Transverse colon (tissue), 4 donors: ENCODE measurements around the gene PCBP2. TPM values are rescaled to one million over a fixed set of nuclear protein-coding genes. Genes with fewer than 3 reads are reported as not detected.
"Not testable (repeated sequence)": the region's sequence is repeated elsewhere in the genome, so short reads cannot be mapped to it uniquely, and the experiment has no call there.

Source experiments
- DNase-seq: peaks from one replicate; pipeline ENCODE4 v3.0.0-alpha.2; 2019
- H3K27ac ChIP-seq, 4 donors: fragments of 200-600 bp; sonication (generic); 2 replicates each; pipeline ENCODE4 v1.5.1; 2016 to 2018; ENCODE audit warnings: inconsistent platforms in 4 of 4
- H3K27me3 ChIP-seq: fragments of 200-600 bp; sonication (generic); 2 replicates; pipeline ENCODE4 v1.5.1; 2017; ENCODE audit warnings: inconsistent platforms
- H3K36me3 ChIP-seq, 4 donors: fragments of 200-600 bp; sonication (generic); 2 replicates each; pipeline ENCODE4 v1.5.1; 2017 to 2019; ENCODE audit warnings: inconsistent platforms in 4 of 4
- H3K4me1 ChIP-seq, 4 donors: fragments of 200-600 bp; sonication (generic); 2 replicates each; pipeline ENCODE4 v1.5.1; 2017 to 2020; ENCODE audit warnings: inconsistent platforms in 4 of 4
- H3K4me3 ChIP-seq, 4 donors: fragments of 200-600 bp; sonication (generic); 1 replicate in 1 of 4; 2 replicates in 3 of 4; pipeline versions ENCODE4 v1.5.1 to v1.6.1; 2017 to 2019; ENCODE audit warnings: inconsistent platforms in 4 of 4
- H3K9me3 ChIP-seq, 2 donors: fragments of 200-600 bp; sonication (generic); 2 replicates each; pipeline ENCODE4 v1.5.1; 2017 to 2019; ENCODE audit warnings: inconsistent platforms in 2 of 2
- EP300 ChIP-seq: sonication (generic); formaldehyde crosslinking; IDR thresholded peaks from one replicate; pipeline ENCODE4 v1.6.1; 2017; ENCODE audit warnings: antibody characterized with exemption, low read depth
- POLR2A ChIP-seq: fragments of 450-650 bp; IDR thresholded peaks from one replicate; pipeline ENCODE4 v1.6.1; 2016; ENCODE audit warnings: antibody characterized with exemption, mild to moderate bottlenecking, moderate library complexity
- POLR2AphosphoS5 ChIP-seq, 3 donors: sonication (generic); formaldehyde crosslinking; IDR thresholded peaks; one replicate each; pipeline ENCODE4 v1.6.1; 2016; ENCODE audit warnings: antibody characterized with exemption in 3 of 3
- WGBS, 2 donors: methylation state at CpG; one replicate each; pipeline ENCODE4 v1.1.5; 2018; ENCODE audit warnings: low coverage in 1 of 2; 5-methylcytosine and 5-hydroxymethylcytosine counted together
- in situ Hi-C, 4 donors: fragments of 200-750 bp; cut with MboI; loops; one replicate each; pipeline versions ENCODE4 v1.15.0 to v1.15.1; 2017; ENCODE audit warnings: low sequenced_read_pairs in 3 of 4, low pct_ligation_motif_present in 1 of 4, low pct_unique_long_range_greater_than_20kb in 1 of 4
- intact Hi-C: fragments of 100-400 bp; cut with DNase I; formaldehyde crosslinking; loops from one replicate; pipeline ENCODE4 v1.15.1; 2023; ENCODE audit warnings: low total_unique reads
- total RNA-seq, 4 donors: library from RNA; depleted of rRNA; stranded (reverse); fragments of >200 nt; gene quantifications; one replicate each; pipeline ENCODE4 v1.1.0, GENCODE V29; 2016
- TF ChIP-seq, protein P1 (sequence below), 5 experiments: fragments of 200-600 bp in 3 of 5; fragments of 450-650 bp in 2 of 5; sonication (generic) in 3 of 5; IDR thresholded peaks; 1 replicate in 2 of 5; 2 replicates in 3 of 5; pipeline ENCODE4 v1.5.1; 2016 to 2017; ENCODE audit warnings: antibody characterized with exemption in 5 of 5, inconsistent platforms in 3 of 5, mild to moderate bottlenecking in 2 of 5, moderate library complexity in 1 of 5

PCBP2 gene
- total RNA-seq, 4 donors from 2014 or later: 340 to 492 (median 432) TPM

DNA sequence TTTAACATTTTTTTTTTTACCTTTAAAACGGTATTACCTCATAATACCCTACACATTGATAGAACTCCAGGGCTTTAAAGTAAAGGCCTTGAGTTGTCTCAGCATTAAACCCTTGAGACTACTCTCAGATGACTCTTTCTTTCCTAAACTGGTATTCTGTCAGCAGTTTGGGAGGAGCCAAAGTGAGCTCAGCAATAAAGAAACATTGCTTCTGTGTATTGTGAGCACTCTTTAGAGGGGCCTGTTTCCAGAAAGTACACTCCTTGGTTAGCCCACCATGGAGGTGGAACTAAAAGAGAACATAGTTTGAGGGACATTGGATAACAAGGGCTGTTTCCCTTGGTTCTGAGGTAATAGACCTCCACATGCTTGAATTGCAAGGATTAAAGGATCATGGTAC, 27.0 kb downstream of the PCBP2 start:
- in situ Hi-C loops: no loop called here
- no peaks in the 10 kb centered on the region for H3K9me3 ChIP-seq
- DNase-seq: no peak
- H3K36me3 ChIP-seq: peaks cover 0 to 68% (median 32%) of the 10 kb centered on the region in 4 donors
- peak overlapping the region in 1 of 4 donors; percentile 36 for H3K27ac ChIP-seq
- 47 to 57% methylated on average over 1 of the region's 1 CpG for WGBS, 2 donors
- no peak overlapping the region for H3K4me3 ChIP-seq
- peaks cover 0 to 22% (median 12%) of the 10 kb centered on the region in 4 donors for H3K4me1 ChIP-seq
- intact Hi-C loops: no loop called here
- TF ChIP-seq, protein P1, sequence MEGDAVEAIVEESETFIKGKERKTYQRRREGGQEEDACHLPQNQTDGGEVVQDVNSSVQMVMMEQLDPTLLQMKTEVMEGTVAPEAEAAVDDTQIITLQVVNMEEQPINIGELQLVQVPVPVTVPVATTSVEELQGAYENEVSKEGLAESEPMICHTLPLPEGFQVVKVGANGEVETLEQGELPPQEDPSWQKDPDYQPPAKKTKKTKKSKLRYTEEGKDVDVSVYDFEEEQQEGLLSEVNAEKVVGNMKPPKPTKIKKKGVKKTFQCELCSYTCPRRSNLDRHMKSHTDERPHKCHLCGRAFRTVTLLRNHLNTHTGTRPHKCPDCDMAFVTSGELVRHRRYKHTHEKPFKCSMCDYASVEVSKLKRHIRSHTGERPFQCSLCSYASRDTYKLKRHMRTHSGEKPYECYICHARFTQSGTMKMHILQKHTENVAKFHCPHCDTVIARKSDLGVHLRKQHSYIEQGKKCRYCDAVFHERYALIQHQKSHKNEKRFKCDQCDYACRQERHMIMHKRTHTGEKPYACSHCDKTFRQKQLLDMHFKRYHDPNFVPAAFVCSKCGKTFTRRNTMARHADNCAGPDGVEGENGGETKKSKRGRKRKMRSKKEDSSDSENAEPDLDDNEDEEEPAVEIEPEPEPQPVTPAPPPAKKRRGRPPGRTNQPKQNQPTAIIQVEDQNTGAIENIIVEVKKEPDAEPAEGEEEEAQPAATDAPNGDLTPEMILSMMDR (IDR thresholded peaks at IDR 0.05): no peak
- no peak for TF ChIP-seq POLR2AphosphoS5 (IDR thresholded peaks at IDR 0.05)
- no peak for TF ChIP-seq EP300
- no peaks in the 10 kb centered on the region for H3K27me3 ChIP-seq

DNA sequence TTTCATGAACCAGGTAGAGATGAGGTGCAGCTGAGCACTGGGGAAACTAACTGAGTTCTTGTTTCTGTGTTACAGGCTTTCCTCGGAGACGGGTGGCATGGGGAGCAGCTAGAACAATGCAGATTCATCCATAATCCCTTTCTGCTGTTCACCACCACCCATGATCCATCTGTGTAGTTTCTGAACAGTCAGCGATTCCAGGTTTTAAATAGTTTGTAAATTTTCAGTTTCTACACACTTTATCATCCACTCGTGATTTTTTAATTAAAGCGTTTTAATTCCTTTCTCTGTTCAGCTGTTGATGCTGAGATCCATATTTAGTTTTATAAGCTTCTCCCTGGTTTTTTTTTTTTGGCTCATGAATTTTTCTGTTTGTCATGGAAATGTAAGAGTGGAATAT, 27.4 kb downstream of the PCBP2 start:
- 78 to 93% methylated on average over 4 to 5 of the region's 5 CpGs for WGBS, 2 donors
- in situ Hi-C loops: no loop called here
- Histone ChIP-seq H3K27me3 (no peaks in the 10 kb centered on the region), H3K4me3 (no peak overlapping the region), H3K27ac (peak overlapping the region in 1 of 4 donors; percentile 36), H3K36me3 (peaks cover 0 to 64% (median 30%) of the 10 kb centered on the region in 4 donors), H3K9me3 (no peaks in the 10 kb centered on the region), H3K4me1 (peaks cover 0 to 21% (median 12%) of the 10 kb centered on the region in 4 donors)
- intact Hi-C loops: no loop called here
- TF ChIP-seq POLR2AphosphoS5 (IDR thresholded peaks at IDR 0.05) (no peak), POLR2A (no peak), EP300 (no peak)
- TF ChIP-seq, protein P1 (IDR thresholded peaks at IDR 0.05): no peak
- no peak for DNase-seq

DNA sequence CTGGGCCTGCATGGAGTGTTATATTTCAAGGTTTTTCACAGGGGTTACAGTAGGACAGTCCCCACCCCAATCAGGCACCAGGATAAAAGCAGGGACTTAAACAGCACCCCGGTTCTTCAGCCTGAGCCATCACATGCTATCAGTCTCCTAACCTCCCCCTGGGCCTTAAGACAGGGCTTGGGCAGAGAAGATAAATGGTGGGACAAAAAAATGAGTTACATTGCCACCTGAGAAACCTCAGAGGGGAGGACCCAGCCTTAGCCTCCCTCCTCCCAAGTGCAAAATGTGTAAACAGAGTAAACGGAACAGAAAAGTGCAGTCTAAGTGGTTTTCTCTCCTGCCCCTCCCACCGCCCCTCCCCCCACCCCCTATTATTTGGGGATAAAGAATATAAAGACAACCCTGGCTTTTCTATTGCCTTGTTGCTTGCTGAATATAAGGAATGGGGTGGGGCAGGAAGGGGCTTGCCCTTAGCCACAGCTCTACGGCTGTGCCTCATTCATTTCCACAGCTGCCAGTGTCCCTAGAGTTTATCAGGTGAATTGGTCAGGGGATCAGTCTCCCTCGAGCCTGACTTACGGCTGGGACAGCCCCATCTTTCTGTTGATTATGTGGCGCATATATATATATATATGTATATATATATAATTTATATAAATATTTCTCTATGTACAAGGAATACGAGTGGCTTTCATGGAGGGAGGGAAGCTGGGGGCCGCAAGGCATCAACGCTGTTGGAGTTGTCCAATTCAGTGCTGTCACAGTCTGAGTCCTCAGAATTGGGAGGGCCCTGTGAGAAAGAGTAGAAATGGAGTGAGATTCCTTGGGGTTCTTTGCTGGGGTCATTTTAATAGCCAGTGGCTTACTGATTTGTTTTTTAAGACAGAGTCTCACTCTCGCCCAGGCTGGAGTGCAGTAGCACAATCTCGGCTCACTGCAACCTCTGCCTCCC, 28.9 kb downstream of the PCBP2 start:
- intact Hi-C loops: no loop called here
- peaks cover 0 to 50% (median 24%) of the 10 kb centered on the region in 4 donors for H3K36me3 ChIP-seq

DNA sequence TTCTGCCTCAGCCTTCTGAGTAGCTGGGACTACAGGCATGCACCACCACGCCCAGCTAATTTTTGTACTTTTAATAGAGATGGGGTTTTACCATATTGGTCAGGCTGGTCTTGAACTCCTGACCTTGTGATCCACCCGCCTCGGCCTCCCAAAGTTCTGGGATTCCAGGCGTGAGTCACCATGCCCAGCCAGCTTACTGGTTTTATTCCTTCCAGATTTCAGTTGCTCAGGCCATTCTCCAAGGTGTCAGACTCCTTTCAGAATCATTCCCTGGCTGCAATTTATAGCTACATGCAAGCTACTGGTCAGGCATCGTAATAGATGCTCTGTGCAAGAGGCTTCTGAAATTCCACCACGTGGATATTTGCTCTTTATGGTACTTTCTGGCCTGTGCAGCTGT, 29.6 kb downstream of the PCBP2 start:
- H3K27ac ChIP-seq, H3K4me3 ChIP-seq, H3K27me3 ChIP-seq, H3K9me3 ChIP-seq, DNase-seq, intact Hi-C loops, in situ Hi-C loops: not testable (repeated sequence)
- H3K36me3 ChIP-seq: peaks cover 0 to 43% (median 18%) of the 10 kb centered on the region in 4 donors
- 48 to 64% methylated on average over 2 to 6 of the region's 6 CpGs for WGBS, 2 donors
- peaks cover 0 to 12% (median 9%) of the 10 kb centered on the region in 4 donors for H3K4me1 ChIP-seq

More for the DNA sequence above, 28.9 kb downstream of the PCBP2 start:
- no peaks in the 10 kb centered on the region for H3K9me3 ChIP-seq
- TF ChIP-seq EP300 (no peak), POLR2A (no peak), POLR2AphosphoS5 (IDR thresholded peaks at IDR 0.05) (no peak)
- TF ChIP-seq, protein P1 (IDR thresholded peaks at IDR 0.05): no peak
- H3K27ac ChIP-seq: no peak overlapping the region
- no peaks in the 10 kb centered on the region for H3K27me3 ChIP-seq
- no peak for DNase-seq
- in situ Hi-C loops: no loop called here
- no peak overlapping the region for H3K4me3 ChIP-seq
- 68 to 72% methylated on average over 7 to 12 of the region's 12 CpGs for WGBS, 2 donors
- H3K4me1 ChIP-seq: peaks cover 0 to 12% (median 9%) of the 10 kb centered on the region in 4 donors
